ENCODE measurements around the gene TXNRD1.

- TF ChIP-seq, protein P1, sequence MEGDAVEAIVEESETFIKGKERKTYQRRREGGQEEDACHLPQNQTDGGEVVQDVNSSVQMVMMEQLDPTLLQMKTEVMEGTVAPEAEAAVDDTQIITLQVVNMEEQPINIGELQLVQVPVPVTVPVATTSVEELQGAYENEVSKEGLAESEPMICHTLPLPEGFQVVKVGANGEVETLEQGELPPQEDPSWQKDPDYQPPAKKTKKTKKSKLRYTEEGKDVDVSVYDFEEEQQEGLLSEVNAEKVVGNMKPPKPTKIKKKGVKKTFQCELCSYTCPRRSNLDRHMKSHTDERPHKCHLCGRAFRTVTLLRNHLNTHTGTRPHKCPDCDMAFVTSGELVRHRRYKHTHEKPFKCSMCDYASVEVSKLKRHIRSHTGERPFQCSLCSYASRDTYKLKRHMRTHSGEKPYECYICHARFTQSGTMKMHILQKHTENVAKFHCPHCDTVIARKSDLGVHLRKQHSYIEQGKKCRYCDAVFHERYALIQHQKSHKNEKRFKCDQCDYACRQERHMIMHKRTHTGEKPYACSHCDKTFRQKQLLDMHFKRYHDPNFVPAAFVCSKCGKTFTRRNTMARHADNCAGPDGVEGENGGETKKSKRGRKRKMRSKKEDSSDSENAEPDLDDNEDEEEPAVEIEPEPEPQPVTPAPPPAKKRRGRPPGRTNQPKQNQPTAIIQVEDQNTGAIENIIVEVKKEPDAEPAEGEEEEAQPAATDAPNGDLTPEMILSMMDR (IDR thresholded peaks at IDR 0.05; ENCODE audit: insufficient read depth, low read length) = no peak
- TF ChIP-seq, protein P2, sequence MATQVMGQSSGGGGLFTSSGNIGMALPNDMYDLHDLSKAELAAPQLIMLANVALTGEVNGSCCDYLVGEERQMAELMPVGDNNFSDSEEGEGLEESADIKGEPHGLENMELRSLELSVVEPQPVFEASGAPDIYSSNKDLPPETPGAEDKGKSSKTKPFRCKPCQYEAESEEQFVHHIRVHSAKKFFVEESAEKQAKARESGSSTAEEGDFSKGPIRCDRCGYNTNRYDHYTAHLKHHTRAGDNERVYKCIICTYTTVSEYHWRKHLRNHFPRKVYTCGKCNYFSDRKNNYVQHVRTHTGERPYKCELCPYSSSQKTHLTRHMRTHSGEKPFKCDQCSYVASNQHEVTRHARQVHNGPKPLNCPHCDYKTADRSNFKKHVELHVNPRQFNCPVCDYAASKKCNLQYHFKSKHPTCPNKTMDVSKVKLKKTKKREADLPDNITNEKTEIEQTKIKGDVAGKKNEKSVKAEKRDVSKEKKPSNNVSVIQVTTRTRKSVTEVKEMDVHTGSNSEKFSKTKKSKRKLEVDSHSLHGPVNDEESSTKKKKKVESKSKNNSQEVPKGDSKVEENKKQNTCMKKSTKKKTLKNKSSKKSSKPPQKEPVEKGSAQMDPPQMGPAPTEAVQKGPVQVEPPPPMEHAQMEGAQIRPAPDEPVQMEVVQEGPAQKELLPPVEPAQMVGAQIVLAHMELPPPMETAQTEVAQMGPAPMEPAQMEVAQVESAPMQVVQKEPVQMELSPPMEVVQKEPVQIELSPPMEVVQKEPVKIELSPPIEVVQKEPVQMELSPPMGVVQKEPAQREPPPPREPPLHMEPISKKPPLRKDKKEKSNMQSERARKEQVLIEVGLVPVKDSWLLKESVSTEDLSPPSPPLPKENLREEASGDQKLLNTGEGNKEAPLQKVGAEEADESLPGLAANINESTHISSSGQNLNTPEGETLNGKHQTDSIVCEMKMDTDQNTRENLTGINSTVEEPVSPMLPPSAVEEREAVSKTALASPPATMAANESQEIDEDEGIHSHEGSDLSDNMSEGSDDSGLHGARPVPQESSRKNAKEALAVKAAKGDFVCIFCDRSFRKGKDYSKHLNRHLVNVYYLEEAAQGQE (IDR thresholded peaks at IDR 0.05; ENCODE audit: insufficient replicate concordance, low read depth) = no peak
- TF ChIP-seq POLR2AphosphoS5 (IDR thresholded peaks at IDR 0.05; ENCODE audit: low read depth) (no peak), GABPA (IDR thresholded peaks at IDR 0.05; ENCODE audit: low read depth) (no peak), SPI1 (IDR thresholded peaks at IDR 0.05; ENCODE audit: borderline replicate concordance, low read depth) (no peak)
Measured at GRCh38 chr12:104307655-104308000, 92.0 kb downstream of the TXNRD1 start.

Measured in HL-60 (cell line).